GM10266 (cell line): Measurements from ENCODE around the gene HGD.

ENCODE experiments used
- DNase-seq: peaks from one replicate; pipeline ENCODE4 v3.0.0; 2012; ENCODE audit errors: extremely low spot score
- CTCF ChIP-seq: IDR thresholded peaks from 2 replicates; pipeline ENCODE4 v1.5.1; 2012; ENCODE audit warnings: mild to moderate bottlenecking, low read depth; ENCODE audit not compliant: control insufficient read depth, insufficient read depth; ENCODE audit errors: missing control alignments

Gene HGD

GRCh38 chr3:120706950-120707349 is 24.9 kb upstream of the HGD start:
- TF ChIP-seq CTCF, result no peak
- DNase-seq, result no peak

GRCh38 chr3:120705884-120706582 is 24.0 kb upstream of the HGD start:
- TF ChIP-seq CTCF, result no peak
- DNase-seq, result no peak

GRCh38 chr3:120699333-120699732 is 17.3 kb upstream of the HGD start:
- DNase-seq, result no peak
- no peak for TF ChIP-seq CTCF

- DNase-seq, result no peak
- TF ChIP-seq CTCF, result no peak
These were observed 11.6 kb upstream of the HGD start for GRCh38 chr3:120693439-120694171.

GRCh38 chr3:120689395-120689794 is 7.4 kb upstream of the HGD start:
- no peak for DNase-seq
- no peak for TF ChIP-seq CTCF

- TF ChIP-seq CTCF, result no peak
- peak; percentile 43 for DNase-seq
These were observed 6.1 kb upstream of the HGD start for GRCh38 chr3:120688121-120688520.

GRCh38 chr3:120685411-120685810 is 3.4 kb upstream of the HGD start:
- no peak for DNase-seq
- no peak for TF ChIP-seq CTCF
